Endodermal cell (in vitro differentiated cells): Measurements from ENCODE around the gene NBEAL1. TPM values are rescaled to one million over a fixed set of nuclear protein-coding genes. Genes with fewer than 3 reads are reported as not detected.

Source experiments
- DNase-seq: peaks from one replicate; pipeline ENCODE4 v3.0.0-alpha.2; 2017
- H3K27ac ChIP-seq: 2 replicates; pipeline ENCODE4 v1.5.1; 2013; ENCODE audit warnings: mild to moderate bottlenecking, low read depth, low read length, moderate library complexity
- H3K27me3 ChIP-seq: 2 replicates; pipeline ENCODE4 v1.6.1; 2013; ENCODE audit warnings: mild to moderate bottlenecking, low read length, moderate library complexity; ENCODE audit not compliant: insufficient read depth, control insufficient read depth, poor library complexity, severe bottlenecking
- H3K36me3 ChIP-seq: 2 replicates; pipeline ENCODE4 v1.7.0; 2013; ENCODE audit warnings: mild to moderate bottlenecking, low read length, moderate library complexity; ENCODE audit not compliant: control insufficient read depth, insufficient read depth
- H3K4me1 ChIP-seq: one replicate; pipeline ENCODE4 v1.7.0; 2013; ENCODE audit warnings: low read length; ENCODE audit not compliant: control insufficient read depth, insufficient read depth
- H3K4me3 ChIP-seq: 2 replicates; pipeline ENCODE4 v1.5.1; 2013; ENCODE audit warnings: mild to moderate bottlenecking, low read length, moderate library complexity
- H3K9ac ChIP-seq: 2 replicates; pipeline ENCODE4 v1.6.1; 2013; ENCODE audit warnings: mild to moderate bottlenecking, low read length, moderate library complexity; ENCODE audit not compliant: poor library complexity, severe bottlenecking; ENCODE audit errors: extremely low read depth
- H3K9me3 ChIP-seq: 2 replicates; pipeline ENCODE4 v1.6.1; 2013; ENCODE audit warnings: mild to moderate bottlenecking, low read length, moderate library complexity; ENCODE audit not compliant: control insufficient read depth
- H3K27ac Mint-ChIP-seq: 2 replicates; pipeline ENCODE4 v1.8.0; 2020; ENCODE audit warnings: mixed read lengths
- H3K27me3 Mint-ChIP-seq: 2 replicates; pipeline ENCODE4 v1.8.0; 2021; ENCODE audit warnings: mild to moderate bottlenecking, mixed read lengths; ENCODE audit not compliant: insufficient read depth
- H3K36me3 Mint-ChIP-seq: 2 replicates; pipeline ENCODE4 v1.8.0; 2020; ENCODE audit warnings: low read depth, mixed read lengths
- H3K4me1 Mint-ChIP-seq: 2 replicates; pipeline ENCODE4 v1.8.0; 2020; ENCODE audit warnings: mixed read lengths
- H3K4me3 Mint-ChIP-seq: 2 replicates; pipeline ENCODE4 v1.8.0; 2020; ENCODE audit warnings: mild to moderate bottlenecking, moderate library complexity, mixed read lengths
- H3K9me3 Mint-ChIP-seq: 2 replicates; pipeline ENCODE4 v1.8.0; 2020; ENCODE audit warnings: mild to moderate bottlenecking, mixed read lengths
- WGBS, 2 experiments: methylation state at CpG; one replicate each; pipeline versions ENCODE4 v1.1.5 to v1.1.7; 2013; ENCODE audit warnings: missing lambda C conversion rate in 2 of 2, mixed read lengths in 1 of 2; ENCODE audit not compliant: insufficient coverage in 1 of 2, insufficient read length in 1 of 2; 5-methylcytosine and 5-hydroxymethylcytosine counted together
- total RNA-seq, 2 donors: library from RNA; stranded (reverse); fragmentation: NEBNext Ultra II Directional in 1 of 2; extraction: Animal tissue kit (Norgen Biotek cat#: 25700) in 1 of 2; gene quantifications; 2 replicates in 1 of 2; 3 replicates in 1 of 2; pipeline ENCODE4 v1.2.1, GENCODE V29; 2021
- TF ChIP-seq, protein P1 (sequence below): fragments of 200-600 bp; sonication (generic); conservative IDR thresholded peaks from 2 replicates; pipeline ENCODE4 v1.5.0; 2021; ENCODE audit warnings: antibody characterized with exemption, mild to moderate bottlenecking

Gene NBEAL1
- total RNA-seq, 2 donors from 2014 or later, result 18.2 to 20.1 TPM

- peaks cover 38% of the 10 kb centered on the region for H3K36me3 ChIP-seq
- H3K27ac Mint-ChIP-seq, result no peak overlapping the region
- TF ChIP-seq, protein P1, sequence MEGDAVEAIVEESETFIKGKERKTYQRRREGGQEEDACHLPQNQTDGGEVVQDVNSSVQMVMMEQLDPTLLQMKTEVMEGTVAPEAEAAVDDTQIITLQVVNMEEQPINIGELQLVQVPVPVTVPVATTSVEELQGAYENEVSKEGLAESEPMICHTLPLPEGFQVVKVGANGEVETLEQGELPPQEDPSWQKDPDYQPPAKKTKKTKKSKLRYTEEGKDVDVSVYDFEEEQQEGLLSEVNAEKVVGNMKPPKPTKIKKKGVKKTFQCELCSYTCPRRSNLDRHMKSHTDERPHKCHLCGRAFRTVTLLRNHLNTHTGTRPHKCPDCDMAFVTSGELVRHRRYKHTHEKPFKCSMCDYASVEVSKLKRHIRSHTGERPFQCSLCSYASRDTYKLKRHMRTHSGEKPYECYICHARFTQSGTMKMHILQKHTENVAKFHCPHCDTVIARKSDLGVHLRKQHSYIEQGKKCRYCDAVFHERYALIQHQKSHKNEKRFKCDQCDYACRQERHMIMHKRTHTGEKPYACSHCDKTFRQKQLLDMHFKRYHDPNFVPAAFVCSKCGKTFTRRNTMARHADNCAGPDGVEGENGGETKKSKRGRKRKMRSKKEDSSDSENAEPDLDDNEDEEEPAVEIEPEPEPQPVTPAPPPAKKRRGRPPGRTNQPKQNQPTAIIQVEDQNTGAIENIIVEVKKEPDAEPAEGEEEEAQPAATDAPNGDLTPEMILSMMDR, result no peak
- H3K27me3 ChIP-seq, result no peaks in the 10 kb centered on the region
- H3K4me3 Mint-ChIP-seq, result no peak overlapping the region
- no peaks in the 10 kb centered on the region for H3K9me3 ChIP-seq
- 92 to 99% methylated on average over 2 to 3 of the region's 3 CpGs for WGBS, 2 experiments
- H3K27ac ChIP-seq, result no peak overlapping the region
- peaks cover 30% of the 10 kb centered on the region for H3K36me3 Mint-ChIP-seq
- H3K27me3 Mint-ChIP-seq, result no peaks in the 10 kb centered on the region
- H3K4me1 ChIP-seq, result no peaks in the 10 kb centered on the region
- DNase-seq, result no peak
- H3K4me1 Mint-ChIP-seq, result no peaks in the 10 kb centered on the region
- no peak overlapping the region for H3K9ac ChIP-seq
- H3K4me3 ChIP-seq, result no peak overlapping the region
- H3K9me3 Mint-ChIP-seq, result no peaks in the 10 kb centered on the region
Observed at GRCh38 chr2:203191961-203192360, 177.3 kb downstream of the NBEAL1 start.

DNA sequence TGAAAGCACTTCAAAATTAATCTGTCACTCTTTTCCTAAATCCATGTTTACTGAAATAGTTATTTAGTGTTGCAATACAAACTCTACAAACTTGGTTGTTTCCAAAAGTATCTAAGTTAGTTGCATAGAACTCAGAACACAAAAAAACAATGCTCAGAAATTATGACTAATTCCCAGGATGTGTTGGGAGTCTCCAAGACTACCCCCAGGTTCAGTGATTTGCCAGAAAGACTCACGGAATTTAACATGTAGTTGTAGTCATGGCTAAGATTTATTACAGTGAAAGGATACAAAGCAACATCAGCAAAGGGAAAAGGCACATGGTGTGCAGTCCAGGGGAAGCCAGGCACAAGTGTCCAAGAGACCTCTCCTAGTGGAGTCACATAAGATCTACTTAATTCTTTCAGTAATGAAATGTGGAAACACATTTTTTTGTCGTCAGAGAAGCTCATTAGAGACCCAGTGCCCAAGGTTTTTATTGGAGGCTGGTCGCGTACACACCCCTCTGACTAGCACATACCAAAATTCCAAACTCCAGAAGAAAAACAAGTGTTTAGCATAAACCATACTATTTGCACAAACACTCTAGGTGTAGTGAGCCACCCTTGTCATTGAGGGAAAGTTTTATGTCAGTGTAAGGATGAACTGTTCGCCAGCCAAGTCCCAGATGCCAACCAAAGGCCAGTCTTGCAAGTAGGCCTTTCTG lies 180.8 kb downstream of the NBEAL1 start:
- Mint-ChIP-seq H3K4me3 (no peak overlapping the region), H3K9me3 (no peaks in the 10 kb centered on the region), H3K36me3 (peaks cover 31% of the 10 kb centered on the region), H3K4me1 (no peaks in the 10 kb centered on the region), H3K27me3 (no peaks in the 10 kb centered on the region), H3K27ac (no peak overlapping the region)
- no peaks in the 10 kb centered on the region for H3K27me3 ChIP-seq
- no peaks in the 10 kb centered on the region for H3K4me1 ChIP-seq
- DNase-seq, result no peak
- WGBS, 2 experiments, result 91 to 95% methylated on average over 2 to 5 of the region's 5 CpGs
- H3K36me3 ChIP-seq, result peaks cover 35% of the 10 kb centered on the region
- no peak overlapping the region for H3K27ac ChIP-seq
- H3K4me3 ChIP-seq, result no peak overlapping the region
- no peak overlapping the region for H3K9ac ChIP-seq
- TF ChIP-seq, protein P1, result no peak
- no peaks in the 10 kb centered on the region for H3K9me3 ChIP-seq

DNA sequence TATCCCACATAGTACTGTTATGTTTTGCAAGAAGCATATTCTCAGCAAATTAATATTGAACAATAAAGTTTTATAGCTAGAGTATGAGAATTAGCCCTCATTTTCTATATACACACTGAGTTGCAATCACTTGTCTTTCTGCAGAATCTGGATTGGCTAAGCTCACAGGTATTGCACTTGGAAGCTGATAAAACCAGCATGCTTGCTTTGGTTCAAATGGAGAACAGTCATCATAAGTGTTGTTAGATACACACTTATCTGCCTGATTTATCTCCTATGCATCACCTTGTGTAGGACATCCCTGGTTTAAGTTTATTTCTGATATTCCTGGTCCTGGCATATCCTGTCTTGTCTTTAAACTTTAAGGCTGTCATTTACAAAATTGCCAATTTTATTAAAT lies 186.2 kb downstream of the NBEAL1 start:
- Histone ChIP-seq H3K27me3 (no peaks in the 10 kb centered on the region), H3K27ac (no peak overlapping the region), H3K4me3 (no peak overlapping the region), H3K9me3 (no peaks in the 10 kb centered on the region), H3K4me1 (no peaks in the 10 kb centered on the region), H3K9ac (no peak overlapping the region), H3K36me3 (peaks cover 33% of the 10 kb centered on the region)
- Mint-ChIP-seq H3K4me1 (no peaks in the 10 kb centered on the region), H3K27me3 (no peaks in the 10 kb centered on the region), H3K27ac (no peak overlapping the region), H3K36me3 (peaks cover 31% of the 10 kb centered on the region), H3K4me3 (no peak overlapping the region), H3K9me3 (peaks cover 4% of the 10 kb centered on the region)
- TF ChIP-seq, protein P1, result no peak
- DNase-seq, result no peak
